ENCODE data around the gene DOK6.

The DOK6 gene

GRCh38 chr18:69557282-69557681, 156.6 kb downstream of the DOK6 start:
- no peak for DNase-seq

DNA sequence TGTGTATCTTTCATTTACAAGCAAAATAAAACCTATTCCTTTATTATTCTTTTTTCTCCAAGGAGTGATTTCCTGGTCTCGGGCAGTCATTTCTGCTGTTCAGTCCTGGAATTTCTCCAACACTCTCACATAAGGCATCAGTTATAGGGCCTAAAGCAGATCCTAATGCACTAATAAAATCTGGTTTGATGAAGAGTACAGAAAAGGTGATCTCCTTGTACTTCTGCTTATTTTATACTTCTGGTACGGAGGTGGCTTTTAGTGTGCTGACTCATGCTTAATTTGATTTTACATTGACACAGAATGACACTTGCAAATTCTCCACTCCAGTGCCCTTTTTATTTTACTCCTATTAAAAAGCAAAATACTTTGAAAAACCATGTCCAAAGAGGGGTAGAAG, 157.4 kb downstream of the DOK6 start:
- no peak for DNase-seq

GRCh38 chr18:69559604-69560003, 158.9 kb downstream of the DOK6 start:
- DNase-seq = no peak

DNA sequence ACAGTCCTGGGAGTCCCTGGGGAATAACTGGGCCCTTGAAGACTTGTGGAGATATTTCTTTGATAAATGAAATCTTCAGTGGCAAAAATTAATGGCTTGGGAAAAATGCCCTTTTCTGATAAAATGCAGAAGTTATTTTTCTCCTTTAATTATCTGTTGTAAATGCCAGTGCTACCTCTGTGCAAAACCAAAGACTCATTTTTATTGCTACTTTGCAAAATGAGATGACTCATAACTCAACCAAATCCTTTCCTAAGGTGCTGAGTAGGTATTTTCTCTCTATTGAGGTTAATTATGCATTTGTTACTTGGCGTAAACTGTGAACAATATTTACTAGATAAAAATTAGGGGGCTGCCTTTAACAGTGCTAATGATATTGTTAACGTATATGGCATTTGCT, 163.9 kb downstream of the DOK6 start:
- no peak for DNase-seq

DNA sequence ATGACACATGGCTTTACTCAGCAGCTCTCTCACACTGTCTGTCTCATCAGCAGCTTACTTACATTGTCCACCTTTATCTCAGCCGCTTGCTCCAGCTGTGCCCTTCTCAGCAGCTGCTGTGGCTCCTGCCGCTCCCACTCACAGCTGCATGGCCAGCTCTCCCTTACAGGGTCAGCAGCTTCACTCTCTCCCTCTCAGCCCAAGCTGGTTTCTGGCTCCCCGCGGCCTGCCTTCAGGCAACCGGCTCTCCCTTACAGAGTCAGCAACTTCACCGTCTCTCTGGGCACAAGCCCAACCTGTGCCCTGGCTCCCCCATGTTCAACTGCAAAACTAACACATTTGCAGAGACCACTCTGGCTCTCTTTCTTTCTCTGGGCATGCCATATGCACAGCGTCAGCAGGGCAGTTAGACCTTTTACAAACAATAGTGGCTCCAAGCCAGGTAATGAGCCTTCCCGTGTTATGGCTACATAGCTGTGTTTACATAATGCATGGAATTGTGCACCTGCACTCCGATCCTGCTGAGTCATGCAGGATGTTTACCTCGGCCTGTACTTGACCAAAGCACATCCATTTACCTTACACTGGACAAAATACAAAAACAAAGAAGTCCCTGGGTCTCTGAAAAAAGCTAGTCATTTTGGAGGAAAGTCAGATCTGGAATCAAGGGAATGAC, 167.3 kb downstream of the DOK6 start:
- DNase-seq = no peak

DNA sequence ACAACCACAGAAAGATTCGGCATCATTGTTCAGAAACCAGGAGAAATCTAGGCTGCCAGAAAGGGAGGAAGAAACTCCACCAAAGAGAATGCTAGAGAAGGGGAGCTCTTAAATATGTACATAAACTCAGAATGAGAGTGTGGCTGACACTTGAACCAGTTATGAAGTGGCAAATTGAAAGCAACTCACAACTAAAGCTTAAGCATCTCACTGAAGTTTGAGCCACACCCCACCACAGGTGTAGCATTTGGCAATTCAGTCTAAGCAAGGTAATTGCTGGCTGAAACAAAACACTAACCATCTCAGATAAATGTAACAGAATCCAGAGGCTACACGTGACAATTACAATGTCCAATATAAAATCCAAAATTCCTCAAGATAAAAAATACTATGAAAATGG, 168.4 kb downstream of the DOK6 start:
- DNase-seq = no peak

DNA sequence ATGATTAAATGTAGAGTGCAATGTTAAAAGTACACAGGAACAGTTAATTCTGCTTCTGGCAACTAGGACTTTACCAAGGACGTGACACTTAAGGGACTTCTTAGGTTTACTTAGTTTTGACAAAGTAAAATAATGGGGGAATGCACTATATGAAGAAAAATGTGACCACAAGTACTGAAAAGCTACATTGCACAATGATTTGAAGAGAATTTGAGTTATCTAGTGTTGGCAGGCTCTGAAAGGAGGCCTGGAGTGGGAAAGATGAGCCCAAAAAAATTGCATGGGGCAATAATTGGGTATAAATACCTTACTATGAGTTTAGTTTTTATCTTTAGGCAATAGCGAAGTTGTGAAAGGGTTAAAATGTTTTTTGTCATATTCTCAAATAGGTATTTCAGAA, 173.7 kb downstream of the DOK6 start:
- no peak for DNase-seq

DNA sequence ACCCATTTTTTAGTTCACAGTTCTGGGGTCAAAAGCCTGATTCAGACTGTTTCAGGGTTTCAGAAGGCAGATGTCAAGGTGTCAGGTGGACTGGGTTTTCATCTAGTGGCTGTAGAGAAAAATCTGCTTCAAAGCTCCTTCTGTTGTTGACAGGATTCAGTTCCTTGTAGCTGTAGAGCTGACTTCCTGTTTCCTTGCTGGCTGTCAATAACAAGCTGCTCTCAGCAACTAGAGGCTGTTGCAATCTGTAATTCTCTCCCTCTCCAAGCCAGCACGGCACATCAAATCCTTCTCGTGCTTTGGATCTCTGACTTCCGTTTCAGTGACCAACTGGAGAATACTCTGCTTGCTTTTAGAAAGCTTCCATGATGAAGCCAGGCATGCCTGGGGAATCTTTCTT, 179.4 kb downstream of the DOK6 start:
- DNase-seq = no peak

DNA sequence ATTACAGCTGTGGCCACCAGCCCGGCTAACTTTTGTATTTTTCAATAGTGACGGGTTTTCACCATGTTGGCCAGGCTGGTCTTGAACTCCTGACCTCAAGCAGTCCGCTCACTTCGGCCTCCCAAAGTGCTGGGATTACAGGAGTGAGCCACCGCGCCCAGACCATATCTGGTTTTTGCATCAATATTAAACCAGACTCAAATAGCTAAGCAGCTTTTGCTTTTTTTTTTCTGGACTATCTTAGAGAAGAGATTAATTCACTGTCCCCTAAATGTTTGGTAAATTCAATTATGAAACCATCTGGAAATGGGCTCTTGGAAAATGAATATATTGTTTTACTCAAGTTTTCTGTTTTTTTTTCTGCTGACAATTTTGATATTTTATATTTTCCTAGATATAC, 183.7 kb downstream of the DOK6 start:
- DNase-seq = no peak

DNA sequence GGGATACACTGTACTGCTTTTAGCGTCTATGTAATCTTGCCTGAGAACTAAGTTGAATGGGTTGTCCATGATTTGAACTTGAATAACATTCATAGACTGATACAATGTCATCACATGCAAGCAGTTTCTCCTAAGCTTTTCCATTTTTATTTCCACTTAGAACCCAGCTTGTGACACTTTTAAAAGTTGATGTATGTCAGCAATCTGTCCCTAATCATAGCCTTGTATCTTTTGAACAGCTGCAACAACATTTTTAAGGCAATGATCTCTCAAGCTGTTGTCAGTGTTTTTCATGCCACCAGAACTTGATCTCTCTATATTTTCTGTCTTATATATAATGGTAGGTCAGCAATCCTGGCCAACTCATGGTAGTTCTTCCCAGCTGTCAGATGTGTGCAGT, 185.0 kb downstream of the DOK6 start:
- DNase-seq = no peak

DNA sequence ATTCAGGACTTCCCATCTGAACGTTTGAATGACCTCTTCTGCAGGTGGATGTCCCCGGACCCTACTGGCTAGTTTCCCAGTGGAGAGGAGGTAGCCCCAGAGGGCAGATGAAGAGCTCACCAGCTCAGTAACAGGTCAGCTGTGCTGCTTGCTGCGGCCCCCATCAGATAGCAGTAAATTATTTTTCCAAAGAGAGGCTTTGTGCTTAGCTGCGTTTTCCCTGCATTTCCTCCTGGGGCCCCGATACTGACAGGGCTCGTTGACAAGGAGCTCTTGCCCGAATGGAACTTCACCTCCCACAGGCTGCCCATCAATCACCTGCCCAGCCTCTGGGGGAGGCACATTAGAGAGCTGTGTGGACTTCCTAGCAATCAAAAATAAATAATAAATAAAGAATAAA, 185.8 kb downstream of the DOK6 start:
- DNase-seq = no peak

DNA sequence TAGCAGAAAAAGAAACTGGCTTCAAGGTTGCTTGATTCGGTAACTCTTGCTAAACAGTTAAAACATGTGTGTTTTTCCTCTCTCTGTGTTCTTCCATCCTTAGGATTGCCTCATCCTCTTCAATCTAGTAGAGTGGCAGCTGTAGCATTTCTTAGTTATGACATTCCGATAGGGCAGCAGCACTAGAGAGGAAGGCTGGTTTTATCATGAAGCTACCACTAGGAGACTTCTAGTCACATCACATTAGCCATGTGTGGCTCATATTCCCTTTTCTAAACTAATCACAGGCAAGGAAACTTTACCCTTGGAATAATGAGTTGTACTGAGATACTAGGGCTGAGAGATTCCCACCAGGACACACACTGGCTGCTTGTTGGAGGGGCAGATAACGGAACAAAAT, 187.6 kb downstream of the DOK6 start:
- no peak for DNase-seq

- DNase-seq = no peak
Measured at GRCh38 chr18:69590150-69590549, 189.5 kb downstream of the DOK6 start.

- no peak for DNase-seq
Measured at GRCh38 chr18:69596345-69596744, 195.7 kb downstream of the DOK6 start.

GRCh38 chr18:69597561-69597960, 196.9 kb downstream of the DOK6 start:
- no peak for DNase-seq

DNA sequence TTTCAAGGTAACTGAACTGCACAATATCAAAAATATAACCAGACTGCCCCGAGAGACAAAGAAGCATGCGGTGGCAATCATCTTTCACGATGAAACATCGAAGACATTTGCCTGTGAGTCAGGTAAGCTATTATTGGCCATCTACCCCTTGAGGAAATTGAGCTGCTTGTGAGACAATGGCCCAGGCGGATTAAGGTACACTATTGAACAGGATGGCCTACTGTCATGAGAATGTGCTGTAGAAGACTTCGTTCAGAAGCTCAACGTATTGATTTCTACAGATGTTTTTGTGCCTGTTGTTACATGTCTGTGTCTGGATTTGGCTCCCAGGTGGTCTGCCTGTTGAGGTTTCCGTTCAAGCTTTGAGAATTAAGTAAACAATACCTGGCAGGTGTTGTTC, 198.7 kb downstream of the DOK6 start:
- DNase-seq = no peak

DNA sequence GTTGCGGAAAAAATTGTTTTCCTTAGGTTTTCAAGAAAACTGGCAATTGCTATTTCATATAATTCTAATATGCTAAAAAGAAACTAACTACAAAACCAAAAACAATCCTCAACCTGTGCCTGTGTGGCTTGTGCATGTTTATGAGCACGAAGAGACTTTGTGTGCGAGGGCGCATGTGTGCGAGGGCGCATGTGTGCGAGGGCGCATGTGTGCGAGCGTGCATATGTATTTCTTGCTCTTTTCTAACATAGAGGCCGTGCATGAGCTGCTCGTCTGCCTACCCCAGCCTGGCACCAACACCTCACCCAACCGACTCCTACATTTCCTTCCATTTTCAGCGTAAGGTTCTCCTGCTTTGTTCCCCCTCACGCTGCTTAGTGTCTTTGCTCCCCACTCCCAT, 211.6 kb downstream of the DOK6 start:
- no peak for DNase-seq

- DNase-seq = no peak
Measured at GRCh38 chr18:69616114-69616513, 215.4 kb downstream of the DOK6 start.

GRCh38 chr18:69617408-69617807, 216.7 kb downstream of the DOK6 start:
- DNase-seq = no peak

DNA sequence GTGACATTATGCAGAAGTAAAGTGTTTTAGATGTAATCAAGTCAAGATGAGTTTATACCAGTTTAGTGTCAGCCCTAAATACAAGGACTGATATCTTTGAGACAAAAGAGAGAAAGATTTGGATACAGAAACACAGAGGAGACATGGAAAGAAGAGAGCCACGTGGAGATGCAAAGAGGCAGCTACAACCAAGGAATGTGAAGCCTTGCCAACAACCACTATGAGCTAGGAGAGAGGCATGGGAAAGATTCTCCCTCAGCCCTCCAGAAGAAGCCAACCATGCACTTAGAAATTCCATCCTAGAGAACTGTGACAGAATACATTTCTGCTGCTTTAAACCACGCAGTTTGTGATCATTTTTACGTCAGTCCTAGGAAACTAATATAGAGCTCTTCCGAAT, 217.2 kb downstream of the DOK6 start:
- DNase-seq = no peak

DNA sequence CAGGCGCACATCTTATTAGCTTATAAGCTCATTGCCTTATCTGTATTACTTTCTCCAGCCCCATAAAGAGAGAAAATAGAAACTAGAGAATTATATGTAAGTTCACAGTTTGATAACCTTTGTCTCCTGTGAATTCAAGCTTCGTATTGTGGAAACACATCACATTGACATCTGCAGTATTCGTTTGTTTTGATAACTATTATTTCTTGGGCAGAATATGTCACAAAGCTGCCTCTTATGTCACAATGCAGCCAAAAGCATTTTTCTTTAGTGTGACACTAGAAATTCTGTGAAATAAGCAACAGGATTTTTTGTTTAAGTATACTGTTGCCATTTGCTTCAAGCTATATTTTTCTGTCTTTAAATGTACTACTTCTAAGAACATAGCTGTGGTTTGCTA, 221.5 kb downstream of the DOK6 start:
- DNase-seq = no peak

DNA sequence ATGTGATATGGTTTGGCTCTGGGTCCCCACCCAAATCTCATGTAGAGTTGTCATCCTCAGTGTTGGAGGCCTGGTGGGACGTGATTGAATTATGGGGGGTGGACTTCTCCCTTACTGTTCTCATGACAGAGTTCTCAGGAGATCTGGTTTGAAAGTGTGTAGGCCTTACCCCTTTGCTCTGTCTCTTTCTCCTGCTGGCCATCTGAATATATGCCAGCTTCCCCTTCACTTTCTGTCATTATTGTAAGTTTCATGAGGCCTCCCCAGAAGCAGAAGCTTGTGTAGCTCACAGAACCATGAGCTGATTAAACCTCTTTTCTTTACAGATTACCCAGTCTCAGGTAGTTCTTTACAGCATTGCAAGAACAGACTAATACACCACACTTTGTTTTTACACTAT, 222.3 kb downstream of the DOK6 start:
- no peak for DNase-seq

- DNase-seq = no peak
Measured at GRCh38 chr18:69626171-69626570, 225.5 kb downstream of the DOK6 start.

GRCh38 chr18:69626643-69627242, 226.1 kb downstream of the DOK6 start:
- no peak for DNase-seq

DNA sequence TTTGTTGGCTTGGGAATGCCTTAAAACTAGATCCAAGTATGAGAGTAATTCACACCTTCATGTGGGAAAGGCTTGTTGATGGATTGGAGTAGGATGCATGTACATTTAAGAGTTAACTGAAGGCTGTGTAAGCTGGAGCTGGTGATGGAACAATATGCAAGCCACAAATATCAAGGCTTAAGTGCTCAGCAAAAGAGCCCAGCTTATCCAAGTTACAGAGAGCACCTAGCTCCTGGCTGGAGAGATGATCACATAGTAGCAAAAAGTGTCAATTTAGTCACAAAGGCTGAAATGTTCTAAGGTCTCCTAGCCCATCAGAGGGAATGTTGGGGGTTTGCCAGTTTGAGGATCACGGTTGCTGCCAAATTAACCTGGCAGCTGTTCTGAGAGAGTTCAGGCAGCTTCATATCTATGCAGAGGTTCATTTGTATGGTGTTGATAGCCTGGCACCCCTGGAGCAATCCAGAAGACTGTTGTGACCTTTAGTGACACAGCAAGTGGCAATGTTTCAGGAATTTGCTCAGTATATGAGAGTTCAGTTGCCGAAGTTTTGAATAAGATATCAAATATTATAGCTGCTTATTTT, 228.2 kb downstream of the DOK6 start:
- DNase-seq = no peak

Measured in activated CD8-positive, alpha-beta memory T cell treated with anti-CD3 and anti-CD28 coated beads for 24 hours (primary cell).